ENCODE results near the gene PCNX2.

The PCNX2 gene

DNA sequence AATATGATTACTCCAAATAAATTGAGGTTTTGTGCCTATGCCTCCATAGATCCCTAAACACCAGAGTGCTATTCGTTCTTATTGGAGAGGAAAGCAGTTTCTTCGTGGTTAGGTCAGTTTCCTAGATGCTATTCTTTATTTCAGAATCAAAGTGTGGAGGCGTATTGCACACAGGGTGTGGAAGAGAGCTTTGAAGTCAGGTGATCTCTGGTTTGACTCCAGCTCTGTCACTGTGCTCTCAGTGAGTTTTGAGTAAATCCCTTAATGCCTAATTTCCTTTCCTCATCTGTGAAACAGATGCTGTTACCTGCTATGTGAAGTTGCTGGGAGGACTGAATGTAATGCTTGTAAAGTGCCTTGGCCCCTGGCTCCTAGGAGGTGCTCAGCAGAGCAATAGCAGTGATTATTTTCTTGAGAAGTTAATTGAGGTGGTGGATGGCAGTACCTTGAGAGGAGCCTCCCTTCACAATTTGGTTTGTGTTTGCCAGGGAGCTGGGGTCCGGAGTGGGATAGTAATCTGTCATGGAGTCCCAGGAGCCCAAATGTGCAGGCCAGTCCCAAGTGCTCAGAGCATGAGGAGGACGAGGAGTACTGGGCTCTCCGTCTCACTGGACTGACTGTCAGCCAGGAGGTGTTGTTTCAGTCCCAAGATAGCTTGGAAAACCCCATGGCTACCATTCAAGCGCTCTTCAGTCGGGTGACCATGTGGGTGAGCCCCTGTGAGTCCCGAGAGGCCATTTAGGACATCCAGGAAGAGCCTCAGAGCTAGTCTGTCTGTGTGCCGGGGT is 330.2 kb downstream of the PCNX2 start:
- Histone ChIP-seq H3K27ac (ENCODE audit: extremely low read depth, low read depth, low read length) (no peak overlapping the region), H3K9me3 (ENCODE audit: control insufficient read depth, insufficient read depth, low read depth, low read length) (no peaks in the 10 kb centered on the region), H3K4me3 (ENCODE audit: low read depth, low read length) (no peak overlapping the region), H3K36me3 (ENCODE audit: control insufficient read depth in 2 of 2, insufficient read depth in 1 of 2, low read length in 2 of 2) (peaks cover 5 to 64% of the 10 kb centered on the region in 2 experiments), H3K4me1 (ENCODE audit: control insufficient read depth, insufficient read depth, low read length) (no peaks in the 10 kb centered on the region)
- POLR2A ChIA-PET, result no interaction called here
- CTCF ChIA-PET, result interaction anchor here (0.6 kb wide), 1 partner anchor 13 kb away, joined by 3 read pairs; no protein-coding TSS in a partner anchor
- no peak for TF ChIP-seq ZEB2 (tag by site-specific recombination; IDR thresholded peaks at IDR 0.05)
- TF ChIP-seq ZNF670 (tag by site-specific recombination; IDR thresholded peaks at IDR 0.05; ENCODE audit: low read depth), result no peak
- no peak for TF ChIP-seq ZNF596 (tag by site-specific recombination; IDR thresholded peaks at IDR 0.05)
- TF ChIP-seq, protein P1, sequence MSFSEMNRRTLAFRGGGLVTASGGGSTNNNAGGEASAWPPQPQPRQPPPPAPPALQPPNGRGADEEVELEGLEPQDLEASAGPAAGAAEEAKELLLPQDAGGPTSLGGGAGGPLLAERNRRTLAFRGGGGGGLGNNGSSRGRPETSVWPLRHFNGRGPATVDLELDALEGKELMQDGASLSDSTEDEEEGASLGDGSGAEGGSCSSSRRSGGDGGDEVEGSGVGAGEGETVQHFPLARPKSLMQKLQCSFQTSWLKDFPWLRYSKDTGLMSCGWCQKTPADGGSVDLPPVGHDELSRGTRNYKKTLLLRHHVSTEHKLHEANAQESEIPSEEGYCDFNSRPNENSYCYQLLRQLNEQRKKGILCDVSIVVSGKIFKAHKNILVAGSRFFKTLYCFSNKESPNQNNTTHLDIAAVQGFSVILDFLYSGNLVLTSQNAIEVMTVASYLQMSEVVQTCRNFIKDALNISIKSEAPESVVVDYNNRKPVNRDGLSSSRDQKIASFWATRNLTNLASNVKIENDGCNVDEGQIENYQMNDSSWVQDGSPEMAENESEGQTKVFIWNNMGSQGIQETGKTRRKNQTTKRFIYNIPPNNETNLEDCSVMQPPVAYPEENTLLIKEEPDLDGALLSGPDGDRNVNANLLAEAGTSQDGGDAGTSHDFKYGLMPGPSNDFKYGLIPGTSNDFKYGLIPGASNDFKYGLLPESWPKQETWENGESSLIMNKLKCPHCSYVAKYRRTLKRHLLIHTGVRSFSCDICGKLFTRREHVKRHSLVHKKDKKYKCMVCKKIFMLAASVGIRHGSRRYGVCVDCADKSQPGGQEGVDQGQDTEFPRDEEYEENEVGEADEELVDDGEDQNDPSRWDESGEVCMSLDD (tag by site-specific recombination; IDR thresholded peaks at IDR 0.05), result no peak
- no peak for TF ChIP-seq GLI4 (tag by site-specific recombination; IDR thresholded peaks at IDR 0.05)
- no peak for TF ChIP-seq KLF10 (tag by site-specific recombination; IDR thresholded peaks at IDR 0.05)
- TF ChIP-seq, protein P2, sequence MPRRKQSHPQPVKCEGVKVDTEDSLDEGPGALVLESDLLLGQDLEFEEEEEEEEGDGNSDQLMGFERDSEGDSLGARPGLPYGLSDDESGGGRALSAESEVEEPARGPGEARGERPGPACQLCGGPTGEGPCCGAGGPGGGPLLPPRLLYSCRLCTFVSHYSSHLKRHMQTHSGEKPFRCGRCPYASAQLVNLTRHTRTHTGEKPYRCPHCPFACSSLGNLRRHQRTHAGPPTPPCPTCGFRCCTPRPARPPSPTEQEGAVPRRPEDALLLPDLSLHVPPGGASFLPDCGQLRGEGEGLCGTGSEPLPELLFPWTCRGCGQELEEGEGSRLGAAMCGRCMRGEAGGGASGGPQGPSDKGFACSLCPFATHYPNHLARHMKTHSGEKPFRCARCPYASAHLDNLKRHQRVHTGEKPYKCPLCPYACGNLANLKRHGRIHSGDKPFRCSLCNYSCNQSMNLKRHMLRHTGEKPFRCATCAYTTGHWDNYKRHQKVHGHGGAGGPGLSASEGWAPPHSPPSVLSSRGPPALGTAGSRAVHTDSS (tag by site-specific recombination; IDR thresholded peaks at IDR 0.05), result no peak
- TF ChIP-seq ZNF654 (tag by site-specific recombination; IDR thresholded peaks at IDR 0.05; ENCODE audit: low read depth), result no peak
- TF ChIP-seq, protein P3, sequence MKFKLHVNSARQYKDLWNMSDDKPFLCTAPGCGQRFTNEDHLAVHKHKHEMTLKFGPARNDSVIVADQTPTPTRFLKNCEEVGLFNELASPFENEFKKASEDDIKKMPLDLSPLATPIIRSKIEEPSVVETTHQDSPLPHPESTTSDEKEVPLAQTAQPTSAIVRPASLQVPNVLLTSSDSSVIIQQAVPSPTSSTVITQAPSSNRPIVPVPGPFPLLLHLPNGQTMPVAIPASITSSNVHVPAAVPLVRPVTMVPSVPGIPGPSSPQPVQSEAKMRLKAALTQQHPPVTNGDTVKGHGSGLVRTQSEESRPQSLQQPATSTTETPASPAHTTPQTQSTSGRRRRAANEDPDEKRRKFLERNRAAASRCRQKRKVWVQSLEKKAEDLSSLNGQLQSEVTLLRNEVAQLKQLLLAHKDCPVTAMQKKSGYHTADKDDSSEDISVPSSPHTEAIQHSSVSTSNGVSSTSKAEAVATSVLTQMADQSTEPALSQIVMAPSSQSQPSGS (tag by site-specific recombination; IDR thresholded peaks at IDR 0.05; ENCODE audit: low read depth), result no peak
- no peak for TF ChIP-seq BCL11B (tag by site-specific recombination; IDR thresholded peaks at IDR 0.05; ENCODE audit: low read depth)
- TF ChIP-seq ZNF792 (tag by site-specific recombination; IDR thresholded peaks at IDR 0.05), result no peak
- TF ChIP-seq ZNF473 (tag by site-specific recombination; IDR thresholded peaks at IDR 0.05), result no peak
- TF ChIP-seq, protein P4, sequence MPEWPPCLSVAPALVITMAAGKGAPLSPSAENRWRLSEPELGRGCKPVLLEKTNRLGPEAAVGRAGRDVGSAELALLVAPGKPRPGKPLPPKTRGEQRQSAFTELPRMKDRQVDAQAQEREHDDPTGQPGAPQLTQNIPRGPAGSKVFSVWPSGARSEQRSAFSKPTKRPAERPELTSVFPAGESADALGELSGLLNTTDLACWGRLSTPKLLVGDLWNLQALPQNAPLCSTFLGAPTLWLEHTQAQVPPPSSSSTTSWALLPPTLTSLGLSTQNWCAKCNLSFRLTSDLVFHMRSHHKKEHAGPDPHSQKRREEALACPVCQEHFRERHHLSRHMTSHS (tag by site-specific recombination; IDR thresholded peaks at IDR 0.05), result no peak
- no peak for TF ChIP-seq TCF7L2 (IDR thresholded peaks at IDR 0.05; ENCODE audit: borderline replicate concordance, low read depth, low read length)

DNA sequence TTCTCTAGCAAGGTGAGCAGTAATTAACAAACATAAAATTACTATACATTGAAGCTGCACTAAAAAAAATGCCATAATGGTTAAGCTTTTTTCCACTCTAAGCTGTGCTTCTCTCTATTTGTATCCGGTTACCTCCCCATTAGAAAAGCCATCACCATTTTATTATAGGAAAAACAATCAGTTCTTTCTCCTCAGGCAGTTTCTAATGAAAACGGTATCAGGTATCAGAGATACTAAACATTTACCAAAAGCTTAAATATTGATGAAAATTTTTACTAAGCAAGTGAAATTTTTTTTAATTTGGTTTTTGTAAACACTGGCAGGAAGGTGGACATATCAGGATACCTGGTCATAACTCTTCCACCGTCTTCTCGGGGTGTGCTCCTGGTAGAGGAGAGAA is 330.9 kb downstream of the PCNX2 start:
- no peak overlapping the region for H3K27ac ChIP-seq (ENCODE audit: extremely low read depth, low read depth, low read length)
- no peak overlapping the region for H3K4me3 ChIP-seq (ENCODE audit: low read depth, low read length)
- CTCF ChIA-PET, result interaction anchor here (1.3 kb wide), 1 partner anchor 11 kb away, joined by 4 read pairs; no protein-coding TSS in a partner anchor
- no peaks in the 10 kb centered on the region for H3K4me1 ChIP-seq (ENCODE audit: control insufficient read depth, insufficient read depth, low read length)
- POLR2A ChIA-PET, result no interaction called here
- no peaks in the 10 kb centered on the region for H3K9me3 ChIP-seq (ENCODE audit: control insufficient read depth, insufficient read depth, low read depth, low read length)
- peaks cover 12 to 61% of the 10 kb centered on the region in 2 experiments for H3K36me3 ChIP-seq (ENCODE audit: control insufficient read depth in 2 of 2, insufficient read depth in 1 of 2, low read length in 2 of 2)
- no peak for TF ChIP-seq ZSCAN30 (tag by site-specific recombination; IDR thresholded peaks at IDR 0.05)
- TF ChIP-seq SP3 (tag by site-specific recombination; IDR thresholded peaks at IDR 0.05), result no peak
- no peak for TF ChIP-seq ZNF473 (tag by site-specific recombination; IDR thresholded peaks at IDR 0.05)
- TF ChIP-seq ZNF555 (tag by site-specific recombination; conservative IDR thresholded peaks at IDR 0.05), result no peak
- TF ChIP-seq OVOL3 (tag by site-specific recombination; IDR thresholded peaks at IDR 0.05), result no peak
- TF ChIP-seq ZNF623 (tag by site-specific recombination; IDR thresholded peaks at IDR 0.05), result no peak
- TF ChIP-seq ZNF610 (tag by site-specific recombination; IDR thresholded peaks at IDR 0.05; ENCODE audit: borderline replicate concordance), result no peak
